Measurements from ENCODE around the gene TEX22. TPM values are rescaled to one million over a fixed set of nuclear protein-coding genes. Genes with fewer than 3 reads are reported as not detected.

The TEX22 gene
- total and polyA plus RNA-seq, 8 donors: 0.18 to 0.35 TPM; not detected in 6

GRCh38 chr14:105378199-105378598 is 20.1 kb upstream of the TEX22 start:
- DNase-seq: no peak
- H3K4me1 ChIP-seq: peaks cover 0 to 11% (median 0%) of the 10 kb centered on the region in 4 donors
- no peaks in the 10 kb centered on the region for H3K9me3 ChIP-seq
- no peak for TF ChIP-seq POLR2AphosphoS5 (IDR thresholded peaks at IDR 0.05)
- TF ChIP-seq POLR2A (IDR thresholded peaks at IDR 0.05): no peak
- no peak for TF ChIP-seq CTCF (IDR thresholded peaks at IDR 0.05)
- TF ChIP-seq EP300 (IDR thresholded peaks at IDR 0.05): no peak
- H3K4me3 ChIP-seq: no peak overlapping the region
- intact Hi-C loops (cut with DNase I; ENCODE audit: low total_unique reads): no loop called here
- H3K27me3 ChIP-seq: no peaks in the 10 kb centered on the region
- peaks cover 10 to 42% (median 39%) of the 10 kb centered on the region in 4 donors for H3K36me3 ChIP-seq
- H3K27ac ChIP-seq: no peak overlapping the region
- 53 to 77% (median 59%) methylated on average over 11 of the region's 11 CpGs for WGBS, 5 donors

- H3K4me1 ChIP-seq: peaks cover 0 to 11% (median 0%) of the 10 kb centered on the region in 4 donors
- no peaks in the 10 kb centered on the region for H3K9me3 ChIP-seq
- H3K27ac ChIP-seq: no peak overlapping the region
- WGBS, 5 donors: 89 to 94% (median 93%) methylated on average over 14 to 17 of the region's 17 CpGs
- no peaks in the 10 kb centered on the region for H3K27me3 ChIP-seq
- H3K36me3 ChIP-seq: peaks cover 17 to 51% (median 48%) of the 10 kb centered on the region in 4 donors
- no peak for DNase-seq
- no peak for TF ChIP-seq POLR2AphosphoS5 (IDR thresholded peaks at IDR 0.05)
- TF ChIP-seq POLR2A (IDR thresholded peaks at IDR 0.05): no peak
- TF ChIP-seq EP300 (IDR thresholded peaks at IDR 0.05): no peak
- intact Hi-C loops (cut with DNase I; ENCODE audit: low total_unique reads): no loop called here
- H3K4me3 ChIP-seq: no peak overlapping the region
Measured at GRCh38 chr14:105378873-105379685, 19.3 kb upstream of the TEX22 start.

GRCh38 chr14:105379946-105380345 is 18.4 kb upstream of the TEX22 start:
- DNase-seq: no peak
- no peaks in the 10 kb centered on the region for H3K9me3 ChIP-seq
- intact Hi-C loops (cut with DNase I; ENCODE audit: low total_unique reads): loop anchor here (10.0 kb wide), 1 partner anchor 125 kb away; no protein-coding TSS in a partner anchor
- peaks cover 21 to 59% (median 57%) of the 10 kb centered on the region in 4 donors for H3K36me3 ChIP-seq
- no peak overlapping the region for H3K4me3 ChIP-seq
- H3K27me3 ChIP-seq: no peaks in the 10 kb centered on the region
- whole genome bisulfite sequencing, 5 donors: 89 to 97% (median 95%) methylated on average over 13 to 14 of the region's 14 CpGs
- no peak overlapping the region for H3K27ac ChIP-seq
- H3K4me1 ChIP-seq: peaks cover 0 to 11% (median 0%) of the 10 kb centered on the region in 4 donors
- TF ChIP-seq POLR2AphosphoS5 (IDR thresholded peaks at IDR 0.05) (no peak), CTCF (IDR thresholded peaks at IDR 0.05) (no peak), EP300 (IDR thresholded peaks at IDR 0.05) (no peak), POLR2A (IDR thresholded peaks at IDR 0.05) (no peak)

DNA sequence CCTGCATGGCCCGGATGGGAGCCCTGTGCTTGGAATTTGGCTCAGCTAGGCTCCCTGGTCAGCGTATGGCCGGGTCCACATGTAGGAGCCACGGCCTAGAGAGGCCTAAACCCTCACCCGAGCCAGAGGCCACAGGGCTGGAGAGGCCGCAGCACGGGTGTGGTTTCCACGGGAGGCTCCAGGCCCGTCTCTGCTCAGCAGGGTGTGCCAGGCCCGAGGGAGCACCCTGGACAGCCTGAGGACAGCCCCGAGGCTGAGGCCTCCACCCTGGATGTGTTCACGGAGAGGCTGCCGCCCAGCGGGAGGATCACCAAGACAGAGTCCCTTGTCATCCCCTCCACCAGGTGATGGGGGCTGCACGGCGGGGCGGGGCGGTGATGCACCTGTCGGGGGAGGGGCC is 17.6 kb upstream of the TEX22 start:
- no peak overlapping the region for H3K27ac ChIP-seq
- H3K27me3 ChIP-seq: no peaks in the 10 kb centered on the region
- WGBS, 5 donors: 90 to 97% (median 91%) methylated on average over 6 to 19 of the region's 19 CpGs
- H3K36me3 ChIP-seq: peaks cover 29 to 67% (median 65%) of the 10 kb centered on the region in 4 donors
- no peaks in the 10 kb centered on the region for H3K9me3 ChIP-seq
- no peak for DNase-seq
- H3K4me1 ChIP-seq: peaks cover 0 to 11% (median 0%) of the 10 kb centered on the region in 4 donors
- TF ChIP-seq POLR2A (IDR thresholded peaks at IDR 0.05): no peak
- no peak for TF ChIP-seq EP300 (IDR thresholded peaks at IDR 0.05)
- TF ChIP-seq POLR2AphosphoS5 (IDR thresholded peaks at IDR 0.05): no peak
- TF ChIP-seq CTCF (IDR thresholded peaks at IDR 0.05): no peak
- intact Hi-C loops (cut with DNase I; ENCODE audit: low total_unique reads): loop anchor here (10.0 kb wide), 1 partner anchor 124 kb away; no protein-coding TSS in a partner anchor
- H3K4me3 ChIP-seq: no peak overlapping the region

All from stomach (tissue), 9 donors.